HepG2 (cell line): ENCODE measurements around the gene PYGL. TPM values are rescaled to one million over a fixed set of nuclear protein-coding genes. Genes with fewer than 3 reads are reported as not detected.

Source experiments
- CAMTA2 ChIP-seq: sonication (generic); formaldehyde crosslinking; IDR thresholded peaks from 2 replicates; pipeline ENCODE4 v1.4.0; 2020; ENCODE audit warnings: mild to moderate bottlenecking, missing genetic modification reagents, borderline replicate concordance
- CEBPG ChIP-seq: IDR thresholded peaks from 2 replicates; pipeline ENCODE4 v1.6.1; 2016
- CTCF ChIP-seq: sonication (generic); formaldehyde crosslinking; IDR thresholded peaks from 2 replicates; pipeline ENCODE4 v1.5.0; 2020; ENCODE audit warnings: mild to moderate bottlenecking, missing genetic modification reagents, moderate library complexity
- ELF1 ChIP-seq: sonication (generic); formaldehyde crosslinking; IDR thresholded peaks from 2 replicates; pipeline ENCODE4 v1.4.0; 2020; ENCODE audit warnings: missing genetic modification reagents
- GATA4 ChIP-seq: sonication (generic); IDR thresholded peaks from 2 replicates; pipeline ENCODE4 v1.6.1; 2016; ENCODE audit warnings: antibody characterized with exemption, low read depth, borderline replicate concordance
- JARID2 ChIP-seq: sonication (generic); formaldehyde crosslinking; IDR thresholded peaks from 2 replicates; pipeline ENCODE4 v1.8.1; 2023; ENCODE audit warnings: missing genetic modification reagents, inconsistent platforms; ENCODE audit not compliant: insufficient replicate concordance
- KLF12 ChIP-seq: sonication (generic); formaldehyde crosslinking; IDR thresholded peaks from 2 replicates; pipeline ENCODE4 v1.4.0; 2020; ENCODE audit warnings: missing genetic modification reagents, borderline replicate concordance
- LBX2 ChIP-seq: sonication (generic); formaldehyde crosslinking; IDR thresholded peaks from 2 replicates; pipeline ENCODE4 v1.5.0; 2020; ENCODE audit warnings: missing genetic modification reagents, mild to moderate bottlenecking, borderline replicate concordance
- NRL ChIP-seq: sonication (generic); formaldehyde crosslinking; IDR thresholded peaks from 2 replicates; pipeline ENCODE4 v1.5.0; 2020; ENCODE audit warnings: missing genetic modification reagents, mild to moderate bottlenecking, moderate library complexity, borderline replicate concordance
- RAD21 ChIP-seq: fragments of 450-650 bp; formaldehyde crosslinking; IDR thresholded peaks from 2 replicates; pipeline ENCODE4 v1.5.0; 2020; ENCODE audit warnings: mild to moderate bottlenecking
- RFX5 ChIP-seq: IDR thresholded peaks from 2 replicates; pipeline ENCODE4 v1.6.1; 2011; ENCODE audit warnings: low read depth, low read length, improper control_type of control experiment
- RXRA ChIP-seq: sonication (generic); formaldehyde crosslinking; IDR thresholded peaks from 2 replicates; pipeline ENCODE4 v1.5.1; 2020; ENCODE audit warnings: missing genetic modification reagents
- SMC3 ChIP-seq: IDR thresholded peaks from 2 replicates; pipeline ENCODE4 v1.6.1; 2011; ENCODE audit warnings: low read length, improper control_type of control experiment
- SMYD3 ChIP-seq: sonication (generic); formaldehyde crosslinking; IDR thresholded peaks from 2 replicates; pipeline ENCODE4 v1.8.1; 2023; ENCODE audit warnings: mild to moderate bottlenecking, missing genetic modification reagents
- SP1 ChIP-seq, 2 experiments: fragments of 450-650 bp in 1 of 2; sonication (generic) in 1 of 2; formaldehyde crosslinking in 1 of 2; IDR thresholded peaks; 2 replicates each; pipeline versions ENCODE4 v1.4.0 to v1.6.1; 2016 to 2020; ENCODE audit warnings: missing genetic modification reagents in 1 of 2
- SP5 ChIP-seq: IDR thresholded peaks from 2 replicates; pipeline ENCODE4 v1.6.1; 2016; ENCODE audit warnings: low read depth, borderline replicate concordance
- STAG1 ChIP-seq: sonication (generic); formaldehyde crosslinking; IDR thresholded peaks from 2 replicates; pipeline ENCODE4 v1.4.0; 2020; ENCODE audit warnings: missing genetic modification reagents
- YEATS4 ChIP-seq: sonication (generic); formaldehyde crosslinking; IDR thresholded peaks from 2 replicates; pipeline ENCODE4 v1.4.0; 2020; ENCODE audit warnings: missing genetic modification reagents, borderline replicate concordance
- ZBTB49 ChIP-seq: sonication (generic); formaldehyde crosslinking; IDR thresholded peaks from 2 replicates; pipeline ENCODE4 v1.4.0; 2020; ENCODE audit warnings: missing genetic modification reagents, borderline replicate concordance
- ZNF230 ChIP-seq: sonication (generic); formaldehyde crosslinking; IDR thresholded peaks from 2 replicates; pipeline ENCODE4 v1.4.0; 2020; ENCODE audit warnings: mild to moderate bottlenecking, missing genetic modification reagents
- ZNF232 ChIP-seq: sonication (generic); formaldehyde crosslinking; IDR thresholded peaks from 2 replicates; pipeline ENCODE4 v1.4.0; 2020; ENCODE audit warnings: missing genetic modification reagents, borderline replicate concordance
- ZNF619 ChIP-seq: sonication (generic); formaldehyde crosslinking; IDR thresholded peaks from 2 replicates; pipeline ENCODE4 v1.4.0; 2020; ENCODE audit warnings: mild to moderate bottlenecking, missing genetic modification reagents
- ZNF7 ChIP-seq: IDR thresholded peaks from 2 replicates; pipeline ENCODE4 v1.6.1; 2016; ENCODE audit warnings: missing biosample characterization, missing genetic modification reagents
- ZNF747 ChIP-seq: sonication (generic); formaldehyde crosslinking; IDR thresholded peaks from 2 replicates; pipeline ENCODE4 v1.8.1; 2023; ENCODE audit warnings: missing genetic modification reagents, mild to moderate bottlenecking, borderline replicate concordance
- ZNF788 ChIP-seq: sonication (generic); formaldehyde crosslinking; IDR thresholded peaks from 2 replicates; pipeline ENCODE4 v1.5.0; 2020; ENCODE audit warnings: mild to moderate bottlenecking, missing genetic modification reagents, borderline replicate concordance
- ZNF879 ChIP-seq: sonication (generic); formaldehyde crosslinking; IDR thresholded peaks from 2 replicates; pipeline ENCODE4 v1.8.1; 2023; ENCODE audit warnings: missing genetic modification reagents
- polyA plus RNA-seq, 8 experiments: library from polyadenylated mRNA; depleted of rRNA in 3 of 8; stranded (reverse) in 7 of 8; unstranded in 1 of 8; fragments of >200 nt; fragmentation: Illumina TruSeq in 4 of 8; extraction: Trizol in 4 of 8; gene quantifications; 2 replicates each; pipeline versions ENCODE4 v1.2.1 to v1.2.3, GENCODE V29; 2011 to 2016; ENCODE audit warnings: low read depth in 4 of 8, missing spikeins in 1 of 8, mixed read lengths in 1 of 8; ENCODE audit not compliant: insufficient read depth in 1 of 8
- total RNA-seq, 5 experiments: library from RNA; depleted of rRNA; stranded (reverse); fragments of >200 nt; fragmentation: Illumina TruSeq; extraction: Trizol; gene quantifications; 2 replicates each; pipeline ENCODE4 v1.2.3, GENCODE V29; 2016; ENCODE audit warnings: low read depth in 1 of 5

Gene PYGL
- total and polyA plus RNA-seq, 2 of the 13 experiments (the other 11 are each of a cell fraction or from before 2014, with no cell fraction given), result 98.4 to 110 TPM

GRCh38 chr14:50955373-50956043, 11.2 kb upstream of the PYGL start (continued):
- TF ChIP-seq SMYD3 (CRISPR knock-in tag), result no peak
- TF ChIP-seq YEATS4 (CRISPR knock-in tag), result no peak
- no peak for TF ChIP-seq ZNF747 (CRISPR knock-in tag)
- TF ChIP-seq CTCF (CRISPR knock-in tag), result peak; percentile 76
- no peak for TF ChIP-seq ZNF7
- no peak for TF ChIP-seq LBX2 (CRISPR knock-in tag)
- TF ChIP-seq JARID2 (CRISPR knock-in tag), result no peak
- TF ChIP-seq RXRA (CRISPR knock-in tag), result no peak
- TF ChIP-seq ZNF230 (CRISPR knock-in tag), result no peak
- no peak for TF ChIP-seq ZBTB49 (CRISPR knock-in tag)
- TF ChIP-seq ELF1 (CRISPR knock-in tag), result no peak
- no peak for TF ChIP-seq ZNF788
- no peak for TF ChIP-seq GATA4
- peak; percentile 62 for TF ChIP-seq STAG1 (CRISPR knock-in tag)
- TF ChIP-seq ZNF879 (CRISPR knock-in tag), result no peak
- TF ChIP-seq SMC3, result peak; percentile 74
- TF ChIP-seq RFX5, result no peak
- peak; percentile 71; the same call in 1 of the 2 replicates for TF ChIP-seq KLF12 (CRISPR knock-in tag)
- no peak for TF ChIP-seq ZNF232
- no peak for TF ChIP-seq CEBPG
- no peak for TF ChIP-seq CAMTA2
- TF ChIP-seq SP5 (CRISPR knock-in tag), result 0 out of 2 replicates have a peak, but pooled peaks have one; percentile 9
- no peak for TF ChIP-seq SP1 (IDR thresholded peaks at IDR 0.05)
- TF ChIP-seq SP1 (CRISPR knock-in tag; IDR thresholded peaks at IDR 0.05), result 0 out of 2 replicates have a peak, but pooled peaks have one; percentile 24
- TF ChIP-seq ZNF619 (CRISPR knock-in tag), result no peak
- no peak for TF ChIP-seq NRL
- peak; percentile 47 for TF ChIP-seq RAD21 (CRISPR knock-in tag)
- TF ChIP-seq, all 625 proteins: peak for 14
